AG04450 (cell line): ENCODE measurements around the gene TMEM253. TPM values are rescaled to one million over a fixed set of nuclear protein-coding genes. Genes with fewer than 3 reads are reported as not detected.

Experiments
- CTCF ChIA-PET: fragments of 300-600, 350-600 bp; formaldehyde crosslinking; extraction: SDS; loops from one replicate; lab custom pipeline; 2022; ENCODE audit warnings: antibody characterized with exemption, inconsistent platforms; lab: Charles Lee
- POLR2A ChIA-PET: fragments of 350-600 bp; formaldehyde crosslinking; extraction: SDS; loops from one replicate; lab custom pipeline; 2021; ENCODE audit warnings: antibody characterized with exemption, inconsistent platforms; lab: Yijun Ruan, JAX
- DNase-seq: peaks from one replicate; pipeline ENCODE4 v3.0.0-alpha.2; 2011; ENCODE audit warnings: low read depth, low spot score
- H3K27ac ChIP-seq: one replicate; pipeline ENCODE4 v1.5.1; 2012; ENCODE audit warnings: low read depth, low read length, control low read depth
- H3K27me3 ChIP-seq: one replicate; pipeline ENCODE4 v1.6.0; 2012; ENCODE audit warnings: low read length; ENCODE audit not compliant: control insufficient read depth, insufficient read depth
- H3K4me3 ChIP-seq: 2 replicates; pipeline ENCODE4 v1.5.1; 2011; ENCODE audit warnings: mild to moderate bottlenecking, low read depth, low read length, control low read depth
- H3K9me3 ChIP-seq: 2 replicates; pipeline ENCODE4 v1.5.1; 2012; ENCODE audit warnings: low read length; ENCODE audit not compliant: control insufficient read depth, insufficient read depth
- polyA plus RNA-seq: library from polyadenylated mRNA; depleted of rRNA; stranded (reverse); fragments of >200 nt; gene quantifications from 2 replicates; pipeline ENCODE4 v1.2.3, GENCODE V29; 2011
- TF ChIP-seq, protein P1 (sequence below): IDR thresholded peaks from 2 replicates; pipeline ENCODE4 v1.5.1; 2011; ENCODE audit warnings: low read depth, low read length, control low read depth, inconsistent platforms

Gene TMEM253
- polyA plus RNA-seq, 1 experiment = 0.21 TPM

DNA sequence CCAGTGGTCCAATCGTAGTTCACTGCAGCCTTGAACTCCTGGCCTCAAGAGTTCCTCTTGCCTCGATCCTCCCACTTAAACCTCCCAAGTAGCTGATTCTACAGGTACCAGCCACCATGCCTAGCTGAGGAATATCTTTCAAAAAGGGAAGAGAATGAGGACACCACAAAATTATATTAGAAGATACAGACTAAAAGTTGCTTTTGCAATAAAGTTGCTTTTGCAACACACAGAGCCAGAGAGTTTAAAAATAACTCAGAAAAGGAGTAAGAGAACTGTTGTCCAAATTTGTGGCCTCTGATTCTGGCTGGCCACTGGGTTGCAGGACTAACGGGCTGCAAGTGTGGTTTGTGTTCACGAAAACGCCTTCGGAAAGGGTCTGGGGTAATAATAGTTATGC is 19.8 kb downstream of the TMEM253 start:
- H3K4me3 ChIP-seq = no peak overlapping the region
- ChIA-PET POLR2A (no interaction called here), CTCF (no interaction called here)
- no peaks in the 10 kb centered on the region for H3K9me3 ChIP-seq
- H3K27ac ChIP-seq = no peak overlapping the region
- peaks cover 7% of the 10 kb centered on the region for H3K27me3 ChIP-seq
- TF ChIP-seq, protein P1, sequence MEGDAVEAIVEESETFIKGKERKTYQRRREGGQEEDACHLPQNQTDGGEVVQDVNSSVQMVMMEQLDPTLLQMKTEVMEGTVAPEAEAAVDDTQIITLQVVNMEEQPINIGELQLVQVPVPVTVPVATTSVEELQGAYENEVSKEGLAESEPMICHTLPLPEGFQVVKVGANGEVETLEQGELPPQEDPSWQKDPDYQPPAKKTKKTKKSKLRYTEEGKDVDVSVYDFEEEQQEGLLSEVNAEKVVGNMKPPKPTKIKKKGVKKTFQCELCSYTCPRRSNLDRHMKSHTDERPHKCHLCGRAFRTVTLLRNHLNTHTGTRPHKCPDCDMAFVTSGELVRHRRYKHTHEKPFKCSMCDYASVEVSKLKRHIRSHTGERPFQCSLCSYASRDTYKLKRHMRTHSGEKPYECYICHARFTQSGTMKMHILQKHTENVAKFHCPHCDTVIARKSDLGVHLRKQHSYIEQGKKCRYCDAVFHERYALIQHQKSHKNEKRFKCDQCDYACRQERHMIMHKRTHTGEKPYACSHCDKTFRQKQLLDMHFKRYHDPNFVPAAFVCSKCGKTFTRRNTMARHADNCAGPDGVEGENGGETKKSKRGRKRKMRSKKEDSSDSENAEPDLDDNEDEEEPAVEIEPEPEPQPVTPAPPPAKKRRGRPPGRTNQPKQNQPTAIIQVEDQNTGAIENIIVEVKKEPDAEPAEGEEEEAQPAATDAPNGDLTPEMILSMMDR = no peak
- DNase-seq = no peak

DNA sequence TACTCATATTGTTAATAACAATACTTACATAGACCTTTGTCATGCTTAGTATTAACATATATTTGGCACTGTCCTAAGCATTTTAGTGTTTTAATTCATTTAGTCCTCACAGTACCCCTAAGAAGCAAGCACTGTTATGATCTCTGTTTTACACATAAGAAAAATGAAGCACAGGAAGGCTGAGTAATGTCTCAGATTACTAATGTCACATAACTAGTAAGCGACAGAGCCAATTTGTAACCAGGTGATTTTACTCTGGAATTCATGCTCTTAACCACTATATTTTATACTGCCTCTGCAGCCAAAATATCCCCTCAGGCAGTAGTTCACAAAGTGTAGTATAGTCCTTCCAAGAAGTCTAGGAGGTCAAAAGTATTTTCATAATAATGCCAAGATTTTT is 20.3 kb downstream of the TMEM253 start:
- POLR2A ChIA-PET = no interaction called here
- H3K4me3 ChIP-seq = no peak overlapping the region
- CTCF ChIA-PET = no interaction called here
- DNase-seq = no peak
- no peak overlapping the region for H3K27ac ChIP-seq
- TF ChIP-seq, protein P1 = no peak
- H3K27me3 ChIP-seq = peaks cover 7% of the 10 kb centered on the region
- H3K9me3 ChIP-seq = no peaks in the 10 kb centered on the region

DNA sequence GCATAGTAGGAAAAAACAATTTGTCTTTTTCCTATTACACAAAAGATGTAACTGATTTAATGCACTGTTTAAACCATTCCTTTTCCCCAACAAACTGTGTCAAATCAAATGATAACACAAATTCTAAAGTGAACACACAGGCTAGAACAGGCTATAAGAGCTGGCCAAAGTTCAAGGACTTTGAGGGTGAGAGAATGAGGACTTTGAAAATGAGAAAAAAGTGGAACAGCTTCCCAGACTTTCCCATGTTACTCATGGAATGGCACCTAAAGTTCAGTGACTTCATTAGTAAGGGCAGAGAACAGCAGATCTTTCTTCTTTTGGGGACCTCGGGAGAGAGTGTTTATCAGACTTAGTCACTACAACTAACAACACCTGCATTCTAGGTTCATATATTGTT is 22.6 kb downstream of the TMEM253 start:
- DNase-seq = no peak
- H3K27ac ChIP-seq = no peak overlapping the region
- no peaks in the 10 kb centered on the region for H3K9me3 ChIP-seq
- TF ChIP-seq, protein P1 = no peak
- ChIA-PET CTCF (interaction anchor here (0.5 to 3.5 kb wide), 6 partner anchors 9 to 251 kb away, joined by 3 to 27 read pairs (median 4); no protein-coding TSS in a partner anchor), POLR2A (no interaction called here)
- H3K4me3 ChIP-seq = no peak overlapping the region
- peaks cover 10% of the 10 kb centered on the region for H3K27me3 ChIP-seq

DNA sequence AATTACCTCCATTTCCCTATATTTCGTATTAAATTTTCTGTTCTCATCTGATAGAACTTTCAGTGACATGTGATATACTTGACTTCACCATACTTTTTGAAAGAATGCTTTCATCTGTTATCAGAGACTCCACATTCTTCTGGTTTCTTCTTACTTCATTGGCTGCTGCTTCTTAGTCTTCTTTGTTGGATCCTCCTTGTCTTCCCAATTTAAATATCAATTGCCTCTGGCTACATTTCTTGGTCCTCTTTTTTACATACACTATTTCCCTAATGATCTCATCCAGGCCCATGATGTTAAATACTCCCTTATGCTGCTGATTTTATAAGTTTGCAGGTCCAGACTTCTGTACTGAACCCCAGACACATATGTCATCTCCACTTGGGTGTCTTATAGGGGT is 33.0 kb downstream of the TMEM253 start:
- ChIA-PET POLR2A (no interaction called here), CTCF (interaction anchor here (5.4 kb wide), 1 partner anchor 119 kb away, joined by 36 read pairs; no protein-coding TSS in a partner anchor)
- H3K27ac ChIP-seq = no peak overlapping the region
- H3K9me3 ChIP-seq = no peaks in the 10 kb centered on the region
- DNase-seq = no peak
- H3K4me3 ChIP-seq = no peak overlapping the region
- H3K27me3 ChIP-seq = peaks cover 2% of the 10 kb centered on the region
- TF ChIP-seq, protein P1 = no peak

DNA sequence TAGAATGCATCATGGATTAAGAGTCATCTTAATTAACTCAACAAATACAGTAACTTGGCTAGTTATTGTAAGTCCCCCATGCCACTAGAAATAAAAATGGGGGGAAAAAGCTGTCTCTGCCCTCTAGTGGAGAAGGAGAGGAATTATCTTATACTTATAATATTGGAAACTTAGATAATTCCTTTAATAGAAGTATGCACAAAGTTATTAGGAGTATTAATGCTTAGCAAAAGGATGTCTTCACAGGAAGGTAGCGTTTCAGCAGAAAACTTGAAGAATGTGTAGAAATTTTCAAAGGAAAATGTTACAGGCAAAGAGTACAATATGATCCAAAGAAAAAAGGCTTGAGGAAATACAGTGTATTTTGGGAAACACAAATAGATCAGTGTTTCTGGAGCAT is 35.2 kb downstream of the TMEM253 start:
- no peak overlapping the region for H3K27ac ChIP-seq
- H3K9me3 ChIP-seq = no peaks in the 10 kb centered on the region
- TF ChIP-seq, protein P1 = peak; percentile 74
- H3K27me3 ChIP-seq = peaks cover 2% of the 10 kb centered on the region
- CTCF ChIA-PET = interaction anchor here (0.8 to 5.4 kb wide), 17 partner anchors 9 to 139 kb away, joined by 3 to 36 read pairs (median 5); partner anchors contain the start of gene OR5AU1
- no peak for DNase-seq
- POLR2A ChIA-PET = no interaction called here
- no peak overlapping the region for H3K4me3 ChIP-seq
